Tibial nerve (tissue), 4 donors: ENCODE results near the gene PERM1.

Source experiments
- EP300 ChIP-seq, 2 donors: sonication (generic); formaldehyde crosslinking; IDR thresholded peaks; one replicate each; pipeline ENCODE4 v1.6.1; 2017; ENCODE audit warnings: antibody characterized with exemption in 2 of 2, mild to moderate bottlenecking in 1 of 2
- POLR2A ChIP-seq, 2 donors: fragments of 450-650 bp; IDR thresholded peaks; one replicate each; pipeline ENCODE4 v1.6.1; 2017; ENCODE audit warnings: antibody characterized with exemption in 2 of 2, mild to moderate bottlenecking in 2 of 2, moderate library complexity in 2 of 2
- TF ChIP-seq, protein P1 (sequence below), 5 experiments: fragments of 200-600 bp in 3 of 5; fragments of 450-650 bp in 2 of 5; sonication (generic) in 3 of 5; IDR thresholded peaks; one replicate each; pipeline ENCODE4 v1.5.1; 2016 to 2019; ENCODE audit warnings: antibody characterized with exemption in 5 of 5, mild to moderate bottlenecking in 3 of 5, moderate library complexity in 2 of 5

DNA sequence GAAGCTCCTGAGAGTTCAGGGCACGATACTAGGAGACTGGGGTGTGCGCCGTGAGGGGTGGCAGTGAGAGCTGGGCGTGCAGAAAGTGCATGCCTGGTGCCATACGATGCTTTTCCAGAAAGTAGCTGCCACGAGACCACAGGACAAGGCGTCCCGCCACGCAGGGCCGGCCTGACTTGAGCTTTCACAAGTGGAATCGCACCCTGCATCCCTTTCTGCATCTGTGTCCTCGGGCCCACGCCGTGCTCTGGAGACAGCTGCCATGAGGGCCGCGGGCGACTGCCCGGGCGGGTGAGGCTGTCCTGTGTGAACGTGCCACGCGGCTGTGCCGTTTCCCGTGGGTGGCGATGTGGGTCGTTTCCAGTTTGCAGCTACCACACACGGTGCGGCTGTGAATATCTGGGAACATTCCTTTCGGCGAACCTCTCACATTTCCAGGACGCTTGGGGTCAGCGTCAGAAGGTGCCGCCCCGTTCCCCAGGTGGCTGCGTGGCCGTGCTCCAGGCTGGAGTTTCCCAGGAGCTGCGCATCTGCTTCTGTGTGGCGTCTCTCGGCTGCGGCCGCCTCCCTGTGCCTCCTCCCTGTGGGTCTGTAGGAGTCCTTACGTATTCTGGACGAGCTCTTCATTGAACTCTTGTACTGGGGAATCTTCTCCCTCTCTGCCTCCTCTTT lies 1.0 kb upstream of the PERM1 start:
- no peak for TF ChIP-seq POLR2A (IDR thresholded peaks at IDR 0.05)
- TF ChIP-seq, protein P1, sequence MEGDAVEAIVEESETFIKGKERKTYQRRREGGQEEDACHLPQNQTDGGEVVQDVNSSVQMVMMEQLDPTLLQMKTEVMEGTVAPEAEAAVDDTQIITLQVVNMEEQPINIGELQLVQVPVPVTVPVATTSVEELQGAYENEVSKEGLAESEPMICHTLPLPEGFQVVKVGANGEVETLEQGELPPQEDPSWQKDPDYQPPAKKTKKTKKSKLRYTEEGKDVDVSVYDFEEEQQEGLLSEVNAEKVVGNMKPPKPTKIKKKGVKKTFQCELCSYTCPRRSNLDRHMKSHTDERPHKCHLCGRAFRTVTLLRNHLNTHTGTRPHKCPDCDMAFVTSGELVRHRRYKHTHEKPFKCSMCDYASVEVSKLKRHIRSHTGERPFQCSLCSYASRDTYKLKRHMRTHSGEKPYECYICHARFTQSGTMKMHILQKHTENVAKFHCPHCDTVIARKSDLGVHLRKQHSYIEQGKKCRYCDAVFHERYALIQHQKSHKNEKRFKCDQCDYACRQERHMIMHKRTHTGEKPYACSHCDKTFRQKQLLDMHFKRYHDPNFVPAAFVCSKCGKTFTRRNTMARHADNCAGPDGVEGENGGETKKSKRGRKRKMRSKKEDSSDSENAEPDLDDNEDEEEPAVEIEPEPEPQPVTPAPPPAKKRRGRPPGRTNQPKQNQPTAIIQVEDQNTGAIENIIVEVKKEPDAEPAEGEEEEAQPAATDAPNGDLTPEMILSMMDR (IDR thresholded peaks at IDR 0.05), result no peak
- no peak for TF ChIP-seq EP300 (IDR thresholded peaks at IDR 0.05)
